HepG2 (cell line): ENCODE measurements around the gene EIF3M. TPM values are rescaled to one million over a fixed set of nuclear protein-coding genes. Genes with fewer than 3 reads are reported as not detected.

Experiments
- BHLHE40 ChIP-seq: IDR thresholded peaks from 2 replicates; pipeline ENCODE4 v1.6.1; 2011; ENCODE audit warnings: low read length, improper control_type of control experiment
- FOXA1 ChIP-seq, 2 experiments: fragments of 450-650 bp in 1 of 2; sonication (generic) in 1 of 2; formaldehyde crosslinking in 1 of 2; IDR thresholded peaks; 2 replicates each; pipeline versions ENCODE4 v1.4.0 to v1.6.1; 2016 to 2020; ENCODE audit warnings: missing genetic modification reagents in 1 of 2
- GATAD2A ChIP-seq: IDR thresholded peaks from 2 replicates; pipeline ENCODE4 v1.6.1; 2016
- HOXA9 ChIP-seq: sonication (generic); formaldehyde crosslinking; IDR thresholded peaks from 2 replicates; pipeline ENCODE4 v1.8.1; 2022; ENCODE audit warnings: missing genetic modification reagents, mild to moderate bottlenecking, moderate library complexity, borderline replicate concordance
- IKZF4 ChIP-seq: sonication (generic); formaldehyde crosslinking; IDR thresholded peaks from 2 replicates; pipeline ENCODE4 v1.5.1; 2020; ENCODE audit warnings: borderline replicate concordance, mild to moderate bottlenecking, low read depth, missing genetic modification reagents; ENCODE audit errors: not compliant biosample characterization
- KDM2A ChIP-seq: sonication (generic); formaldehyde crosslinking; IDR thresholded peaks from 2 replicates; pipeline ENCODE4 v1.4.0; 2020; ENCODE audit warnings: low read depth, missing genetic modification reagents, borderline replicate concordance
- NFKB2 ChIP-seq: sonication (generic); formaldehyde crosslinking; IDR thresholded peaks from 2 replicates; pipeline ENCODE4 v1.4.0; 2020; ENCODE audit warnings: missing genetic modification reagents, borderline replicate concordance
- NR2C2 ChIP-seq: sonication (generic); formaldehyde crosslinking; IDR thresholded peaks from 2 replicates; pipeline ENCODE4 v1.4.0; 2020; ENCODE audit warnings: missing genetic modification reagents, mild to moderate bottlenecking, moderate library complexity, borderline replicate concordance
- PAWR ChIP-seq: sonication (generic); formaldehyde crosslinking; IDR thresholded peaks from 2 replicates; pipeline ENCODE4 v1.4.0; 2020; ENCODE audit warnings: missing genetic modification reagents, mild to moderate bottlenecking, borderline replicate concordance
- PHB2 ChIP-seq: fragments of 450-650 bp; IDR thresholded peaks from 2 replicates; pipeline ENCODE4 v1.6.1; 2018; ENCODE audit not compliant: partially characterized antibody
- PHF5A ChIP-seq: IDR thresholded peaks from one replicate; pipeline ENCODE4 v1.6.1; 2018; ENCODE audit warnings: low read depth, missing genetic modification reagents; ENCODE audit not compliant: unreplicated experiment
- SETDB1 ChIP-seq: sonication (generic); formaldehyde crosslinking; IDR thresholded peaks from 2 replicates; pipeline ENCODE4 v1.5.1; 2020; ENCODE audit warnings: missing genetic modification reagents, mild to moderate bottlenecking, borderline replicate concordance
- THAP11 ChIP-seq: IDR thresholded peaks from 2 replicates; pipeline ENCODE4 v1.6.1; 2016; ENCODE audit warnings: missing biosample characterization, missing genetic modification reagents
- ZC3H13 ChIP-seq: sonication (generic); formaldehyde crosslinking; IDR thresholded peaks from 2 replicates; pipeline ENCODE4 v1.8.1; 2023; ENCODE audit warnings: mild to moderate bottlenecking, missing genetic modification reagents, moderate library complexity
- ZMYM2 ChIP-seq: sonication (generic); formaldehyde crosslinking; IDR thresholded peaks from 2 replicates; pipeline ENCODE4 v1.8.0; 2022; ENCODE audit warnings: mild to moderate bottlenecking, missing genetic modification reagents
- ZNF350 ChIP-seq: sonication (generic); formaldehyde crosslinking; IDR thresholded peaks from 2 replicates; pipeline ENCODE4 v1.4.0; 2020; ENCODE audit warnings: mild to moderate bottlenecking, low read depth, missing genetic modification reagents, borderline replicate concordance
- ZNF430 ChIP-seq: sonication (generic); formaldehyde crosslinking; IDR thresholded peaks from 2 replicates; pipeline ENCODE4 v1.9.0; 2021; ENCODE audit warnings: mild to moderate bottlenecking, missing genetic modification reagents
- ZNF562 ChIP-seq: sonication (generic); formaldehyde crosslinking; IDR thresholded peaks from 2 replicates; pipeline ENCODE4 v1.8.0; 2022; ENCODE audit warnings: missing genetic modification reagents, borderline replicate concordance
- ZNF766 ChIP-seq: sonication (generic); formaldehyde crosslinking; IDR thresholded peaks from 2 replicates; pipeline ENCODE4 v1.5.0; 2020; ENCODE audit warnings: missing genetic modification reagents, borderline replicate concordance
- ZSCAN9 ChIP-seq: IDR thresholded peaks from 2 replicates; pipeline ENCODE4 v1.6.1; 2016; ENCODE audit warnings: borderline replicate concordance
- polyA plus RNA-seq, 8 experiments: library from polyadenylated mRNA; depleted of rRNA in 3 of 8; stranded (reverse) in 7 of 8; unstranded in 1 of 8; fragments of >200 nt; fragmentation: Illumina TruSeq in 4 of 8; extraction: Trizol in 4 of 8; gene quantifications; 2 replicates each; pipeline versions ENCODE4 v1.2.1 to v1.2.3, GENCODE V29; 2011 to 2016; ENCODE audit warnings: low read depth in 4 of 8, missing spikeins in 1 of 8, mixed read lengths in 1 of 8; ENCODE audit not compliant: insufficient read depth in 1 of 8
- total RNA-seq, 5 experiments: library from RNA; depleted of rRNA; stranded (reverse); fragments of >200 nt; fragmentation: Illumina TruSeq; extraction: Trizol; gene quantifications; 2 replicates each; pipeline ENCODE4 v1.2.3, GENCODE V29; 2016; ENCODE audit warnings: low read depth in 1 of 5
- TF ChIP-seq, protein P1 (sequence below): sonication (generic); formaldehyde crosslinking; IDR thresholded peaks from 2 replicates; pipeline ENCODE4 v1.4.0; 2020; ENCODE audit warnings: missing genetic modification reagents
- TF ChIP-seq, protein P2 (sequence below), 2 experiments: IDR thresholded peaks; 2 replicates each; pipeline ENCODE4 v1.6.1; 2011 to 2012; ENCODE audit warnings: low read length in 2 of 2, borderline replicate concordance in 1 of 2, low read depth in 1 of 2, mild to moderate bottlenecking in 1 of 2, moderate library complexity in 1 of 2
- TF ChIP-seq, protein P3 (sequence below): sonication (generic); IDR thresholded peaks from 2 replicates; pipeline ENCODE4 v1.6.1; 2016; ENCODE audit warnings: low read depth, borderline replicate concordance
- TF ChIP-seq, protein P4 (sequence below): sonication (generic); formaldehyde crosslinking; IDR thresholded peaks from 2 replicates; pipeline ENCODE4 v1.4.0; 2020; ENCODE audit warnings: low read depth, mild to moderate bottlenecking, missing genetic modification reagents

Gene EIF3M
- total and polyA plus RNA-seq, 2 of the 13 experiments (the other 11 are each of a cell fraction or from before 2014, with no cell fraction given): 279 to 389 TPM

DNA sequence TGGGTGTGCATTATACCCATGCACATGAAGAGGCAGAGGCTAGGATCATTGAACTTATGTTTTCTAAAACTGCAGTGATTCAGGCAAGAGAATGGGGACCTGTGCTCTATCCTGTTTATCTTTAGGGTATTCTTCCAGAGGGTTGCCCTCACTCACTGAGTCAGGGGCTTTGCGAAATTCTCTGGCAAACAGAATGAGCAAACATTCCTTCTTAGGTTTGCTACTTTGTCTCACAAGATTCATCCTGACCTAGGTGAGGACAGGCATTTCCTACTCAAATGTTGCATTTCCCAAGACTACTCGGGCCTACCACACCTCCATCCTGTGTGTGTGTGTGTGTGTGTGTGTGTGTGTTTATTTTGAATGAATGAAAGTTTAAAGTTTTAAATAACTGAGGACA lies 2.7 kb upstream of the EIF3M start (continued):
- TF ChIP-seq SETDB1 (CRISPR knock-in tag): no peak
- peak; percentile 58 for TF ChIP-seq ZMYM2 (CRISPR knock-in tag)
- TF ChIP-seq, protein P1, sequence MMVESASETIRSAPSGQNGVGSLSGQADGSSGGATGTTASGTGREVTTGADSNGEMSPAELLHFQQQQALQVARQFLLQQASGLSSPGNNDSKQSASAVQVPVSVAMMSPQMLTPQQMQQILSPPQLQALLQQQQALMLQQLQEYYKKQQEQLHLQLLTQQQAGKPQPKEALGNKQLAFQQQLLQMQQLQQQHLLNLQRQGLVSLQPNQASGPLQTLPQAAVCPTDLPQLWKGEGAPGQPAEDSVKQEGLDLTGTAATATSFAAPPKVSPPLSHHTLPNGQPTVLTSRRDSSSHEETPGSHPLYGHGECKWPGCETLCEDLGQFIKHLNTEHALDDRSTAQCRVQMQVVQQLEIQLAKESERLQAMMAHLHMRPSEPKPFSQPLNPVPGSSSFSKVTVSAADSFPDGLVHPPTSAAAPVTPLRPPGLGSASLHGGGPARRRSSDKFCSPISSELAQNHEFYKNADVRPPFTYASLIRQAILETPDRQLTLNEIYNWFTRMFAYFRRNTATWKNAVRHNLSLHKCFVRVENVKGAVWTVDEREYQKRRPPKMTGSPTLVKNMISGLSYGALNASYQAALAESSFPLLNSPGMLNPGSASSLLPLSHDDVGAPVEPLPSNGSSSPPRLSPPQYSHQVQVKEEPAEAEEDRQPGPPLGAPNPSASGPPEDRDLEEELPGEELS (CRISPR knock-in tag): 0 out of 2 replicates have a peak, but pooled peaks have one; percentile 17
- 0 out of 2 replicates have a peak, but pooled peaks have one; percentile 20 for TF ChIP-seq THAP11 (CRISPR knock-in tag)
- peak; percentile 62 for TF ChIP-seq GATAD2A (CRISPR knock-in tag)
- TF ChIP-seq, protein P2, sequence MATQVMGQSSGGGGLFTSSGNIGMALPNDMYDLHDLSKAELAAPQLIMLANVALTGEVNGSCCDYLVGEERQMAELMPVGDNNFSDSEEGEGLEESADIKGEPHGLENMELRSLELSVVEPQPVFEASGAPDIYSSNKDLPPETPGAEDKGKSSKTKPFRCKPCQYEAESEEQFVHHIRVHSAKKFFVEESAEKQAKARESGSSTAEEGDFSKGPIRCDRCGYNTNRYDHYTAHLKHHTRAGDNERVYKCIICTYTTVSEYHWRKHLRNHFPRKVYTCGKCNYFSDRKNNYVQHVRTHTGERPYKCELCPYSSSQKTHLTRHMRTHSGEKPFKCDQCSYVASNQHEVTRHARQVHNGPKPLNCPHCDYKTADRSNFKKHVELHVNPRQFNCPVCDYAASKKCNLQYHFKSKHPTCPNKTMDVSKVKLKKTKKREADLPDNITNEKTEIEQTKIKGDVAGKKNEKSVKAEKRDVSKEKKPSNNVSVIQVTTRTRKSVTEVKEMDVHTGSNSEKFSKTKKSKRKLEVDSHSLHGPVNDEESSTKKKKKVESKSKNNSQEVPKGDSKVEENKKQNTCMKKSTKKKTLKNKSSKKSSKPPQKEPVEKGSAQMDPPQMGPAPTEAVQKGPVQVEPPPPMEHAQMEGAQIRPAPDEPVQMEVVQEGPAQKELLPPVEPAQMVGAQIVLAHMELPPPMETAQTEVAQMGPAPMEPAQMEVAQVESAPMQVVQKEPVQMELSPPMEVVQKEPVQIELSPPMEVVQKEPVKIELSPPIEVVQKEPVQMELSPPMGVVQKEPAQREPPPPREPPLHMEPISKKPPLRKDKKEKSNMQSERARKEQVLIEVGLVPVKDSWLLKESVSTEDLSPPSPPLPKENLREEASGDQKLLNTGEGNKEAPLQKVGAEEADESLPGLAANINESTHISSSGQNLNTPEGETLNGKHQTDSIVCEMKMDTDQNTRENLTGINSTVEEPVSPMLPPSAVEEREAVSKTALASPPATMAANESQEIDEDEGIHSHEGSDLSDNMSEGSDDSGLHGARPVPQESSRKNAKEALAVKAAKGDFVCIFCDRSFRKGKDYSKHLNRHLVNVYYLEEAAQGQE (IDR thresholded peaks at IDR 0.05; ENCODE audit: borderline replicate concordance in 1 of 2, low read depth in 1 of 2, low read length in 2 of 2): no peak
- no peak for TF ChIP-seq ZNF562 (CRISPR knock-in tag)
- no peak for TF ChIP-seq PAWR
- no peak for TF ChIP-seq ZNF430
- TF ChIP-seq NR2C2 (CRISPR knock-in tag): peak; percentile 44; the same call in 1 of the 2 replicates
- TF ChIP-seq, protein P3, sequence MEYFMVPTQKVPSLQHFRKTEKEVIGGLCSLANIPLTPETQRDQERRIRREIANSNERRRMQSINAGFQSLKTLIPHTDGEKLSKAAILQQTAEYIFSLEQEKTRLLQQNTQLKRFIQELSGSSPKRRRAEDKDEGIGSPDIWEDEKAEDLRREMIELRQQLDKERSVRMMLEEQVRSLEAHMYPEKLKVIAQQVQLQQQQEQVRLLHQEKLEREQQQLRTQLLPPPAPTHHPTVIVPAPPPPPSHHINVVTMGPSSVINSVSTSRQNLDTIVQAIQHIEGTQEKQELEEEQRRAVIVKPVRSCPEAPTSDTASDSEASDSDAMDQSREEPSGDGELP: no peak
- TF ChIP-seq KDM2A (CRISPR knock-in tag): no peak
- TF ChIP-seq FOXA1 (IDR thresholded peaks at IDR 0.05): no peak
- 0 out of 2 replicates have a peak, but pooled peaks have one; percentile 36 for TF ChIP-seq FOXA1 (CRISPR knock-in tag; IDR thresholded peaks at IDR 0.05)
- TF ChIP-seq ZC3H13 (CRISPR knock-in tag): no peak
- TF ChIP-seq ZNF350 (CRISPR knock-in tag): no peak
- no peak for TF ChIP-seq PHB2
- no peak for TF ChIP-seq BHLHE40
- TF ChIP-seq NFKB2 (CRISPR knock-in tag): no peak
- no peak for TF ChIP-seq ZSCAN9 (CRISPR knock-in tag)
- no peak for TF ChIP-seq IKZF4 (CRISPR knock-in tag)
- TF ChIP-seq ZNF766 (CRISPR knock-in tag): no peak
- no peak for TF ChIP-seq HOXA9 (CRISPR knock-in tag)
- TF ChIP-seq PHF5A (CRISPR knock-in tag): no peak
- TF ChIP-seq, protein P4, sequence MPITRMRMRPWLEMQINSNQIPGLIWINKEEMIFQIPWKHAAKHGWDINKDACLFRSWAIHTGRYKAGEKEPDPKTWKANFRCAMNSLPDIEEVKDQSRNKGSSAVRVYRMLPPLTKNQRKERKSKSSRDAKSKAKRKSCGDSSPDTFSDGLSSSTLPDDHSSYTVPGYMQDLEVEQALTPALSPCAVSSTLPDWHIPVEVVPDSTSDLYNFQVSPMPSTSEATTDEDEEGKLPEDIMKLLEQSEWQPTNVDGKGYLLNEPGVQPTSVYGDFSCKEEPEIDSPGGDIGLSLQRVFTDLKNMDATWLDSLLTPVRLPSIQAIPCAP (CRISPR knock-in tag): no peak
